ENCODE measurements around the gene ANK3.

DNA sequence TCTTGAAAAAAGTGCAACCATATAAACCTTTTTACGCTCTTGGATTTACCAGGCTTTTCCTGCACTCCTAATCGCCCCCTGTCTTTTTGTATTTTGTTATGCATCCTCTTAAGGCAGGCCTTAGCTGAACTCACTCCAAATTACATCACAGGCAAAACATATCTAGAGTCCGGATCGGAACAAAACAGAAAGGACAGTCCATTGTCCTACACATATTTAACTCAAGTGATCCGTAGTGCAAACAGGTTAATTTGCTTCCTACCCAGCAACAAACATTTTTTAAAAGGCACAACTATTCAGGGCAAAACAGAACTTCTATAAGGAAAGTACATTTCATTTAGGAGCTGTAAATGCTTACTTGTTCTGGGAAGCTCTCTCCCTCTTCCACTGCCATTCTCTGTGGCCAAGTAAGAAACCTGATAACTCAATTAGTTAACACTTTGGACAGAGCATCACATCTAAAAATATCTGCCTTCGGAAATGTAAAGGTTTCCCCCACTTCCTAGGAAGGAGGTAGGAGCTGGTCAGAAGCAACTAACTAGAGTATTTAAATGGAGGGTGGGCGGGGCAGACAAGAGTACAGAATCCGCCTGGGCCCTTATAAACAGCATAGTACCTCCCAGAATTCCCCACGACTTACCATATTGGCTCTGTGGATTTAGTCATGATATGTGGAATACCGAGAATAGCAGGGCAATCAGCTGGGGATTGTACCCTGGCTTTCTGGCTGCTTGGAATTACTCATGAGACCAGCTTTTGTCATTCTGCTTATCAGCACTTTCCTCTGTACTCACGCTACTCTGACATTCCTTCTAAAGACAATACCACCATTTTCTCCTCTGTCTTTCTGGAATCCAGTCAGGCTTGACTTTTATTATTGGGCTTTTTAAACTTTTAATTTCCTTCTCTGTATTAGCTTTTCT is 89.5 kb downstream of the ANK3 start:
- TF ChIP-seq, protein P1, sequence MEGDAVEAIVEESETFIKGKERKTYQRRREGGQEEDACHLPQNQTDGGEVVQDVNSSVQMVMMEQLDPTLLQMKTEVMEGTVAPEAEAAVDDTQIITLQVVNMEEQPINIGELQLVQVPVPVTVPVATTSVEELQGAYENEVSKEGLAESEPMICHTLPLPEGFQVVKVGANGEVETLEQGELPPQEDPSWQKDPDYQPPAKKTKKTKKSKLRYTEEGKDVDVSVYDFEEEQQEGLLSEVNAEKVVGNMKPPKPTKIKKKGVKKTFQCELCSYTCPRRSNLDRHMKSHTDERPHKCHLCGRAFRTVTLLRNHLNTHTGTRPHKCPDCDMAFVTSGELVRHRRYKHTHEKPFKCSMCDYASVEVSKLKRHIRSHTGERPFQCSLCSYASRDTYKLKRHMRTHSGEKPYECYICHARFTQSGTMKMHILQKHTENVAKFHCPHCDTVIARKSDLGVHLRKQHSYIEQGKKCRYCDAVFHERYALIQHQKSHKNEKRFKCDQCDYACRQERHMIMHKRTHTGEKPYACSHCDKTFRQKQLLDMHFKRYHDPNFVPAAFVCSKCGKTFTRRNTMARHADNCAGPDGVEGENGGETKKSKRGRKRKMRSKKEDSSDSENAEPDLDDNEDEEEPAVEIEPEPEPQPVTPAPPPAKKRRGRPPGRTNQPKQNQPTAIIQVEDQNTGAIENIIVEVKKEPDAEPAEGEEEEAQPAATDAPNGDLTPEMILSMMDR (IDR thresholded peaks at IDR 0.05 in 4 of 5, conservative IDR thresholded peaks at IDR 0.05 in 1 of 5): no peak
- TF ChIP-seq POLR2A (IDR thresholded peaks at IDR 0.05): no peak
